ENCODE data around the gene F11R.

GRCh38 chr1:160973491-160973890 is 47.5 kb downstream of the F11R start:
- TF ChIP-seq POLR2A (IDR thresholded peaks at IDR 0.05; ENCODE audit: low read depth, low read length) = no peak
- TF ChIP-seq, protein P1, sequence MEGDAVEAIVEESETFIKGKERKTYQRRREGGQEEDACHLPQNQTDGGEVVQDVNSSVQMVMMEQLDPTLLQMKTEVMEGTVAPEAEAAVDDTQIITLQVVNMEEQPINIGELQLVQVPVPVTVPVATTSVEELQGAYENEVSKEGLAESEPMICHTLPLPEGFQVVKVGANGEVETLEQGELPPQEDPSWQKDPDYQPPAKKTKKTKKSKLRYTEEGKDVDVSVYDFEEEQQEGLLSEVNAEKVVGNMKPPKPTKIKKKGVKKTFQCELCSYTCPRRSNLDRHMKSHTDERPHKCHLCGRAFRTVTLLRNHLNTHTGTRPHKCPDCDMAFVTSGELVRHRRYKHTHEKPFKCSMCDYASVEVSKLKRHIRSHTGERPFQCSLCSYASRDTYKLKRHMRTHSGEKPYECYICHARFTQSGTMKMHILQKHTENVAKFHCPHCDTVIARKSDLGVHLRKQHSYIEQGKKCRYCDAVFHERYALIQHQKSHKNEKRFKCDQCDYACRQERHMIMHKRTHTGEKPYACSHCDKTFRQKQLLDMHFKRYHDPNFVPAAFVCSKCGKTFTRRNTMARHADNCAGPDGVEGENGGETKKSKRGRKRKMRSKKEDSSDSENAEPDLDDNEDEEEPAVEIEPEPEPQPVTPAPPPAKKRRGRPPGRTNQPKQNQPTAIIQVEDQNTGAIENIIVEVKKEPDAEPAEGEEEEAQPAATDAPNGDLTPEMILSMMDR (IDR thresholded peaks at IDR 0.05; ENCODE audit: extremely low read depth in 1 of 2, insufficient read depth in 1 of 2, low read depth in 1 of 2, low read length in 2 of 2) = no peak
- no peak for TF ChIP-seq POLR2AphosphoS5 (IDR thresholded peaks at IDR 0.05; ENCODE audit: insufficient read depth, low read depth, low read length)
- no peak for TF ChIP-seq JUN (IDR thresholded peaks at IDR 0.05; ENCODE audit: borderline replicate concordance, insufficient read depth, insufficient read length, low read depth)
- TF ChIP-seq MAX (IDR thresholded peaks at IDR 0.05; ENCODE audit: insufficient read depth, insufficient read length) = no peak
- no peak for TF ChIP-seq EZH2 (IDR thresholded peaks at IDR 0.05; ENCODE audit: borderline replicate concordance, low read depth, low read length, severe bottlenecking)
